Measurements from ENCODE around the gene CLOCK.

DNA sequence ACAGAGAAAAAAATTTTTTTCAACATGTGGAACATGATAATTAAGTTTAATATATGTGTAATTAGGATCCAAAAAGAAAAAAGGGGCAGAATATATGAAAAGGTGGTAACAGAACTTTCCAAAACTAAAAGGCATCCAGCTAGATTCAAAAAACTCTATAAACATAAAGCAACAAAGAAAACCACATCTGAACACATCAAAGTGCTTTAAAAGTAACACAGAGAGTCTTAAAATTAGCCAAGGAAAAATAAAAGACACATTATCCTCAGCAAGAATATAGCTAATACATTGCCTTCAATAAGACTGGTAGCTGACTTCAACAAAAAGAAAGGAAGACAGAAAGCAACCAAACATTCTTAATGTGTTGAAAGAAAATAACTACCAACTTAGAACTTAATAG lies 8.2 kb downstream of the CLOCK start:
- TF ChIP-seq, protein P1, sequence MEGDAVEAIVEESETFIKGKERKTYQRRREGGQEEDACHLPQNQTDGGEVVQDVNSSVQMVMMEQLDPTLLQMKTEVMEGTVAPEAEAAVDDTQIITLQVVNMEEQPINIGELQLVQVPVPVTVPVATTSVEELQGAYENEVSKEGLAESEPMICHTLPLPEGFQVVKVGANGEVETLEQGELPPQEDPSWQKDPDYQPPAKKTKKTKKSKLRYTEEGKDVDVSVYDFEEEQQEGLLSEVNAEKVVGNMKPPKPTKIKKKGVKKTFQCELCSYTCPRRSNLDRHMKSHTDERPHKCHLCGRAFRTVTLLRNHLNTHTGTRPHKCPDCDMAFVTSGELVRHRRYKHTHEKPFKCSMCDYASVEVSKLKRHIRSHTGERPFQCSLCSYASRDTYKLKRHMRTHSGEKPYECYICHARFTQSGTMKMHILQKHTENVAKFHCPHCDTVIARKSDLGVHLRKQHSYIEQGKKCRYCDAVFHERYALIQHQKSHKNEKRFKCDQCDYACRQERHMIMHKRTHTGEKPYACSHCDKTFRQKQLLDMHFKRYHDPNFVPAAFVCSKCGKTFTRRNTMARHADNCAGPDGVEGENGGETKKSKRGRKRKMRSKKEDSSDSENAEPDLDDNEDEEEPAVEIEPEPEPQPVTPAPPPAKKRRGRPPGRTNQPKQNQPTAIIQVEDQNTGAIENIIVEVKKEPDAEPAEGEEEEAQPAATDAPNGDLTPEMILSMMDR (conservative IDR thresholded peaks at IDR 0.05 in 1 of 2, IDR thresholded peaks at IDR 0.05 in 1 of 2; ENCODE audit: extremely low read depth in 1 of 2, insufficient read depth in 1 of 2, low read depth in 1 of 2, low read length in 2 of 2) = no peak
- no peak for TF ChIP-seq EZH2 (IDR thresholded peaks at IDR 0.05; ENCODE audit: borderline replicate concordance, low read length)

Measured in mammary epithelial cell (primary cell).